ENCODE data around the gene NETO1.

NETO1 gene

GRCh38 chr18:72843743-72844142 is 24.0 kb downstream of the NETO1 start:
- no peak for DNase-seq

DNA sequence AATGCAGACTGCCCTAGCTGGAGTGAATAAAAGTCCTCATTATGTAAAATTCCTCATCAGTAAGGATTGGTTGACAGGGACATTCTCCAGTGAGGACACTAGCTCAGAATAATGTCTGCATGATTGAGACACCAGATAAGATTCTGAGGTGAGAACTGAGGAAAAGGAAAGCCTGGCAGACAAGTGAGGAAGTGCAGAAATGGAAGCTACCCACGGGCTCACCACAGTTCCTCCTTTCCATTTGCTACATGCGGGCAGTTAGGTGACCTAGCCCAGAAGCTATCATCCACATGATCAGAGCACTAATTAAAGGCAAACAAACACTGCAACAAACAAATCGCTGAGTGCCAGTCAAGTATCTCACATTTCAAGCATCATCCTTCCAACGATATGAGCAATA is 27.7 kb downstream of the NETO1 start:
- DNase-seq = no peak

DNA sequence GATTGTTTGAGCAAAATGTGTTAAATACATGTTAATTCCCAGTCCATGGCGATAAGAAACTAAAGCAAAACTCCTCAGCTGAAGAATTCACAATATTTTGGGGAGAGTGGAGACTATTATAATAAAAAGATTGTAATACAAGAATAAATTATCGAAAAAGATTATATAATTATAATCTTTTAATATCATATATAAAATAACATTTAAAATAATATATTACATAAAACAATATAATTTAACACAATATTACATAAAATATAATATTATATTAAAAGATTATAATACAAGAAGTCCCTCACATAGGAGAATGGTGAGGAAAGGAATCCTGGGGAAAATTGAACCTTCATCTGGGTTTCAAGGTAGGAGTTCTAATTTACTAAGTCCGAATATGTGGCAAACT is 33.1 kb downstream of the NETO1 start:
- DNase-seq = no peak

DNA sequence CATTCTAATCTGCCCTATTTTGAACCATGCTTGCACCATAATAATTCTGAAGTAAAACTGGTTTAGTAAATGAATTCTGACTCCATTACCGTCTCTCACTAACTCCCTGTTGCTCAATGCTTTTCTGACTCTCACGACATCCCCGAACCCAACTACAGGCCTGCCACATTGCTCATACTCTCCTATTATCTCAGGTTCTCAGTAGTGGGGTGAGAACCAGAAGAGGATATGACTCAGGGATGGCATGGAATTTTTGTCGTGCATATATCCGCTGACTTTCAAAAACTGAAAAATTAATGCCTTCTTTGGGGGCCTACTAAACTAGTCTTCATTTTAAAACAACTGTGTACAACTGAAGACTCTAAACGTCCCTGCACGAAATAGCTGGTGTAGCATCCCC is 34.3 kb downstream of the NETO1 start:
- DNase-seq = no peak

- DNase-seq = no peak
Measured at GRCh38 chr18:72830109-72830508, 37.7 kb downstream of the NETO1 start.

DNA sequence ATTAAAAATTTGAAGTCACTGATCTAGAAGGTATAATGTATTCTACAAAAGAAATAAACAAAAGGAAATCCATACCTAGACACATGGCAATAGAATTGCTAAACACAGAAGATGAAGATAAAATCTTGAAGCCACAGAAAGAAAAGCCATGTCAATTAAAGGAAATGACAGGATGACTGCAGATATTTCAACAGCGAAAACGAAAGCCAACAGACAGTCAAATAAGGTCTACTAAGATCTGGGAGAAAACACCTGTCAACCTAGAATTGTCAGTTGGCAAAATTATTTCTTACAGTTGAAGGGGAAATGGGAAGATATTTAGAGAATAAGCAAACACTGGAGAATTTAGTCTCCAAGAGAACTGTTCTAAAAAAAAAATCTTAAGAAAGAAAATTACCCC is 39.2 kb downstream of the NETO1 start:
- DNase-seq = no peak

- no peak for DNase-seq
Measured at GRCh38 chr18:72826736-72827135, 41.1 kb downstream of the NETO1 start.

GRCh38 chr18:72823345-72823744 is 44.4 kb downstream of the NETO1 start:
- no peak for DNase-seq

DNA sequence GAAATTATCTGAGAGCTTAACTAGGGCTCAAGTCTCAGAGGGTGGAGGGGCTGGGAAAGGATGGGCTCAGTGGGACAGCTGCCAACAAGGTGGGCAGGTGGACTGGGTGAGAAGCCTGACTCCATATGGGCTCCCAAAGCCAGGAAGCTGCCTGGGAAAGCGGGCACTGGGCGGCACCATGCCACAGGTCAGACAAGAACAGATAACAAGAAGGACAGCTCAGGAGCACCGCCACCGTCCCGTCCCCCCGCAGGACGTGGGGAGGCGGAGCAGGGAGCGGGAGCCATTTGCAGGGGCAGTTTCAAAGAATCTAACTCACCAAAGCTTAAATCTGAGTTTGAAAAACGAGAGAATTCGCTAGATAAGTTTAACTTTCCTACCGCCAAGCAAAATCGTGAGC is 45.6 kb downstream of the NETO1 start:
- no peak for DNase-seq

GRCh38 chr18:72820571-72820970 is 47.2 kb downstream of the NETO1 start:
- DNase-seq = no peak

DNA sequence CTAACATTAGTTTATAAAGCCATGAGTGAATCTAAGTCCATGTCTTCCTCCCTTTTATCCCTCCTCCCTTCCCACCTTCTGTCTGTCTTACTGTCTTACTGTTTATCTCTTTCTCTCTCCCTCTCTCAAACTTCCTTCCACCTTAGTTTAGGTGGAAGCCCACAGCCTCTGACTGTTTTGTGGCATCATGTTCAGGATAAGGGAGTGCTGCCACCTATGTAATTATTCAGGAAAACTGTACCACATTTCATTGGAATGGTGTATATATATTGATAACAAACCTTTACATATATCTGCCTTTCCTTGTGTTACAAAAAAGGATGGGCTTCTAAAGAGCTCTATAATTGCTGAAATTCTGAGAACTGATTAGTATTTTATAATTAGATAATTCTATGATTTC is 48.7 kb downstream of the NETO1 start:
- DNase-seq = no peak

GRCh38 chr18:72811047-72811446 is 56.7 kb downstream of the NETO1 start:
- no peak for DNase-seq

- no peak for DNase-seq
Measured at GRCh38 chr18:72808680-72809079, 59.1 kb downstream of the NETO1 start.

- no peak for DNase-seq
Measured at GRCh38 chr18:72799106-72799505, 68.7 kb downstream of the NETO1 start.

DNA sequence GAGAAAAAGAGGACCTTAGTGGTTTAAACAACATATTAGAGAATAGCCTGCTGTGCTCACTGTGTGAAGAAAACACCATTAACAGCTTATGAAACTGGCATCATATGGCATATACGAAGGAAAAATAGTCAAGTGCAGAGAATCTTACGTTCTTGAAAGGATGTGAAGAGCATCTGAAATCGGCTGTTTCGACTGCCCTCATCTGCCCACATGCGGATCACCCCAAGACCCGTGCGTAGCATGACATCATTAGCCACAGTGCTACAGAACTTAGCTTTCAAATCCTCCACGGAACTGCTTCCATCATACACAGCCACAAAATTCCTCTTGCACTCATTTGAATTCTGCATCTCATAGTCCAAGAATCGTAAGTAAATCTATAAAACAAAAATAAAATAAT is 84.3 kb downstream of the NETO1 start:
- DNase-seq = no peak

DNA sequence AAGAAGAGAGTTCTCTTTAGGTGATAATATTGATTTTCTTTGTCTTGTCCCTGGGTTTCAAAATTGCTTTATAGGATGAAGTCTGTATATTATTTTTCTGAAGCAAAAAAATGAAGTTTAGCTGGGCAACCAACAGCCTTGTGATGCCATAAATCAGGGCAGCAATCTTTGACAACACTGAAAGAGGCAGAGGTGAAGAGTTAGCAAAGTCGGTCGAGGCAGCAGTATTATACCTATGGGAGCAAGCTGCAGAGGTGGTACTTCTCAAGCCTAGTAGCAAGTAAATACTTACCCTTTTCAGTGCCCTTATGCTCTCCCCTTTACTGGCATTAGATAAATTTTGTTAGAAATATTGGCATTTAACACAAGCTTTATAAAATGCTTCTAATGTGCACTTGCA is 92.9 kb downstream of the NETO1 start:
- no peak for DNase-seq

- no peak for DNase-seq
Measured at GRCh38 chr18:72772916-72773315, 94.9 kb downstream of the NETO1 start.

DNA sequence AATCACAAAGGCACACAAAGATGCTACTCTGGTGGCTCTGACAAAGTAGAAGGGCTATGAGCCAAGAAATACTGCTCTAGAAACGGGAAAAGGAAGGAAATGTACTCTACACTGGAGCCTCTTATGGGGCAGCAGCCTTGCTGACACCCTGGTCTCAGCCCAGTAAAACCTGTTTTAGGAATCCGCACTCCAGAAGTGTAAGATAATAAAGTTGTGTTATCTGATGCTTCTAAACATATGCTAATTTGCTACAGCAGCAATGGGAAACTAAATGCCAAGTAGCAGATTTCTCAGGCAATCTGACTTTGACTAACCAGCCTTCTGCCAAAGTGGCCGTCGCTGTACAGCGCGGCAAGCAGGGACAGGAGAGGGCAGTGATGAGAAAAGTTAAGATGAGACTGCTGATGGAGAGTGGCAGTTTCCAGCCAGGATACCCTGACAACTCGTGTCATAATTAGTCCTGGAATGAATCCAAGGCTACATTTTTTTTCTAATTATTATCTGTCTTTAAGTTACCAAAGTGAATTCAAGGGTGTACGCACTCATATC is 99.0 kb downstream of the NETO1 start:
- no peak for DNase-seq

- no peak for DNase-seq
Measured at GRCh38 chr18:72762515-72763122, 105.2 kb downstream of the NETO1 start.

DNA sequence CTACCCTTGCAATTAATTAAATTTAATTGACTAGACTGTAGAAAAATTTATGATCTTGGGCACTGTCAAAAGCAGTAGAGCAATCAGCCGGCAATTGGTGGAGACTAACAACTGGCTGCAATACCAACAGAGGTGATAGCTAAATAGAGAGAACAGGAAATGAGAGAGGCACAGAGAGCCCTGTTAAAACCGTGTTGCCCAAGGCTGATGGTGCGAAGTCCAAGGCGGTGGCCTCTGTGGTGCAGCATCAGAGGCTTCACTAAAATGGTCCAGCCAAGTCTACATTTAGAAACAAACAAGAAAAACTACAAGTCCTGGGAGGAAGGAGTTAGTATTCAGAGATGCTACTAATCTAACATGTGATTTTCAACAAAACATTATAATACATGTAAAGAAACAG is 115.6 kb downstream of the NETO1 start:
- no peak for DNase-seq

GRCh38 chr18:72742002-72742401 is 125.8 kb downstream of the NETO1 start:
- no peak for DNase-seq

DNA sequence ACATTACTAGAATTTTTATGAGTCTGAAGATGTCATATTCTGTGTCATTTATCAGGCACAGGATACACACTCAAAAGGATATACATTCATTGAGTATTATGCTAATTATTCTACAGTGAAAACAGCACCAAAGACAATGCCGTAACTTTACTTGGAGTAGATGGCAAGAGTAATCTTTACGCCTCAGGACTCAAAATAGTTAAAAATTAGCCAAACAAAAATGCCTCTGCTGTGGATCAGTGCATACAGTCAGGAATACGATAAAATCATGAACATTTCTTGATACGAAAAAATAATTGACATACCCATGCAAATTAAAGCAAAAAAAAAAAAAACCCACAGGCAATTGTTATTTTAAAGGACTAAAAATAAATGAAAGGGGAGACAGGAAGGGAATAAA is 129.7 kb downstream of the NETO1 start:
- DNase-seq = no peak

DNA sequence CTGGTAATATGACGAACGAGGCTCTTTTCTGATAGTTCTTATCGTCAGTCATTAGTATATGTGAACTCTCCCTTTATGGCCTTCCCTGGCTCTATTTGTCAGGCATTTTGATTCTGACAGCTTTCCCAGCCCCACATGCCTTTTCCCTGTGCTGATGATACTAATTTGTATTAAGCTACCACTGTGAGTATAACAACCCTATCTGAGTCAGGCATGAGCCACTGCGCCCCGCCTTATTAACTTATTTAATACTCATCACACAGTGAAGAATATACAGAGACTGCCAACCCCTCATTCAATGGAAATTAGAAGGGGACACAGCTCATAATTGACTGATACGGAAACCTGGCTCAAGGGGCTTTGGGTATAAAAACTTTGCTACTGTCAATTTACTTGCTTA is 140.0 kb downstream of the NETO1 start:
- no peak for DNase-seq

DNA sequence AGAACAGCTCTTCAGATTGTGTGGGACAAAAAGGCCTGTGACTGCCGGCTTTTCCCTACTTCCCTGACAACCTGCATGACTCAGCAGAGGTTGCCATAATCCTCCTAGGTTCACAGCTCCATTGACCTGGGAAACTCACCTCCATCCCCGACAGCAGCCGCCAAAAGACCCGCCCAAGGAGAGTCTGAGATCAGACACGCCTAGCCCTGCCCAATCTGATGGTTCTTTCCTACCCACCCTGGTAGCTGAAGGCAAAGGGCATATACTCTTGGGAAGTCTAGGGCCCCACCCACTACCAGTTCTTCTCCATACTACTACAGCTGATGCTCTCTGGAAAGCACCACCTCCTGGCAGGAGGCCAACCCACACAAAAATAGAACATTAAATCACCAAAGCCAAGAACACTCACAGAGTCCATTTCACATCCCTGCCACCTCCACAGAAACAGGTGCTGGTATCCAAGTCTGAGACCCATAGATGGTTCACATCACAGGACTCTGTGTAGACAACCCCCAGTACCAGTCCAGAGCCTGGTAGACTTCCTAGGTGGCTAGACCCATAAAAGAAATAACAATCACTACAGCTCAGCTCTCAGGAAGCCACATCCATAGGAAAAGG is 140.6 kb downstream of the NETO1 start:
- DNase-seq = no peak

- no peak for DNase-seq
Measured at GRCh38 chr18:72726201-72726600, 141.6 kb downstream of the NETO1 start.
